WTC11 (cell line): ENCODE data around the gene HPSE2.

Experiments
- CTCF ChIP-seq: fragments of 200-600 bp; IDR thresholded peaks from 2 replicates; pipeline ENCODE4 v1.8.0; 2022; ENCODE audit warnings: antibody characterized with exemption
- MAX ChIP-seq: sonication (generic); formaldehyde crosslinking; IDR thresholded peaks from 2 replicates; pipeline ENCODE4 v1.8.0; 2022; ENCODE audit warnings: mild to moderate bottlenecking, missing genetic modification reagents
- MLX ChIP-seq: sonication (generic); formaldehyde crosslinking; IDR thresholded peaks from 2 replicates; pipeline ENCODE4 v1.8.1; 2023; ENCODE audit warnings: mild to moderate bottlenecking, missing genetic modification reagents, moderate library complexity
- NFATC4 ChIP-seq: fragments of 250-450 bp; sonication (Bioruptor Pico); IDR thresholded peaks from 2 replicates; pipeline ENCODE4 v1.9.0; 2021; ENCODE audit warnings: mild to moderate bottlenecking
- NFE2L1 ChIP-seq: sonication (generic); formaldehyde crosslinking; IDR thresholded peaks from 2 replicates; pipeline ENCODE4 v1.8.1; 2023; ENCODE audit warnings: missing genetic modification reagents
- PRDM15 ChIP-seq: sonication (generic); formaldehyde crosslinking; IDR thresholded peaks from 2 replicates; pipeline ENCODE4 v1.8.0; 2022; ENCODE audit warnings: missing genetic modification reagents
- SMAD4 ChIP-seq: sonication (generic); formaldehyde crosslinking; IDR thresholded peaks from 2 replicates; pipeline ENCODE4 v1.8.0; 2022; ENCODE audit warnings: mild to moderate bottlenecking, missing genetic modification reagents
- TCF7 ChIP-seq: sonication (generic); formaldehyde crosslinking; IDR thresholded peaks from 2 replicates; pipeline ENCODE4 v1.8.0; 2022; ENCODE audit warnings: mild to moderate bottlenecking, low read depth, missing genetic modification reagents, moderate library complexity
- ZNF232 ChIP-seq: sonication (generic); formaldehyde crosslinking; IDR thresholded peaks from 2 replicates; pipeline ENCODE4 v1.8.0; 2022; ENCODE audit warnings: mild to moderate bottlenecking, missing genetic modification reagents
- ZNF263 ChIP-seq: sonication (generic); formaldehyde crosslinking; IDR thresholded peaks from 2 replicates; pipeline ENCODE4 v1.8.1; 2022; ENCODE audit warnings: low read depth, mild to moderate bottlenecking, moderate library complexity, missing genetic modification reagents
- TF ChIP-seq, protein P1 (sequence below): sonication (generic); formaldehyde crosslinking; IDR thresholded peaks from 2 replicates; pipeline ENCODE4 v1.8.1; 2023; ENCODE audit warnings: mild to moderate bottlenecking, missing genetic modification reagents
- TF ChIP-seq, protein P2 (sequence below): sonication (generic); formaldehyde crosslinking; IDR thresholded peaks from 2 replicates; pipeline ENCODE4 v1.8.0; 2022; ENCODE audit warnings: mild to moderate bottlenecking, missing genetic modification reagents

- TF ChIP-seq CTCF (no peak), ZNF232 (CRISPR knock-in tag) (no peak), TCF7 (CRISPR knock-in tag) (no peak), NFATC4 (no peak), SMAD4 (CRISPR knock-in tag) (no peak), ZNF263 (CRISPR knock-in tag) (no peak), MAX (CRISPR knock-in tag) (no peak), NFE2L1 (no peak), PRDM15 (CRISPR knock-in tag) (no peak), MLX (no peak)
- TF ChIP-seq, protein P1, sequence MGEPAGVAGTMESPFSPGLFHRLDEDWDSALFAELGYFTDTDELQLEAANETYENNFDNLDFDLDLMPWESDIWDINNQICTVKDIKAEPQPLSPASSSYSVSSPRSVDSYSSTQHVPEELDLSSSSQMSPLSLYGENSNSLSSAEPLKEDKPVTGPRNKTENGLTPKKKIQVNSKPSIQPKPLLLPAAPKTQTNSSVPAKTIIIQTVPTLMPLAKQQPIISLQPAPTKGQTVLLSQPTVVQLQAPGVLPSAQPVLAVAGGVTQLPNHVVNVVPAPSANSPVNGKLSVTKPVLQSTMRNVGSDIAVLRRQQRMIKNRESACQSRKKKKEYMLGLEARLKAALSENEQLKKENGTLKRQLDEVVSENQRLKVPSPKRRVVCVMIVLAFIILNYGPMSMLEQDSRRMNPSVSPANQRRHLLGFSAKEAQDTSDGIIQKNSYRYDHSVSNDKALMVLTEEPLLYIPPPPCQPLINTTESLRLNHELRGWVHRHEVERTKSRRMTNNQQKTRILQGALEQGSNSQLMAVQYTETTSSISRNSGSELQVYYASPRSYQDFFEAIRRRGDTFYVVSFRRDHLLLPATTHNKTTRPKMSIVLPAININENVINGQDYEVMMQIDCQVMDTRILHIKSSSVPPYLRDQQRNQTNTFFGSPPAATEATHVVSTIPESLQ = no peak
- TF ChIP-seq, protein P2, sequence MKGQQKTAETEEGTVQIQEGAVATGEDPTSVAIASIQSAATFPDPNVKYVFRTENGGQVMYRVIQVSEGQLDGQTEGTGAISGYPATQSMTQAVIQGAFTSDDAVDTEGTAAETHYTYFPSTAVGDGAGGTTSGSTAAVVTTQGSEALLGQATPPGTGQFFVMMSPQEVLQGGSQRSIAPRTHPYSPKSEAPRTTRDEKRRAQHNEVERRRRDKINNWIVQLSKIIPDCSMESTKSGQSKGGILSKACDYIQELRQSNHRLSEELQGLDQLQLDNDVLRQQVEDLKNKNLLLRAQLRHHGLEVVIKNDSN (CRISPR knock-in tag) = no peak
Measured at GRCh38 chr10:98524124-98524523, 711.5 kb downstream of the HPSE2 start.
